Uterus (tissue), 4 donors: Measurements from ENCODE around the gene CCDC182. TPM values are rescaled to one million over a fixed set of nuclear protein-coding genes. Genes with fewer than 3 reads are reported as not detected.

Experiments used
- DNase-seq, 2 donors: peaks; one replicate each; pipeline ENCODE4 v3.0.0-alpha.2; 2019 to 2020
- H3K27ac ChIP-seq, 2 donors: fragments of 200-600 bp; sonication (generic); 1 replicate in 1 of 2; 2 replicates in 1 of 2; pipeline ENCODE4 v1.5.1; 2016 to 2018
- H3K27me3 ChIP-seq, 2 donors: fragments of 200-600 bp; sonication (generic); one replicate each; pipeline ENCODE4 v1.5.1; 2018 to 2019; ENCODE audit warnings: control low read depth in 1 of 2
- H3K36me3 ChIP-seq, 2 donors: fragments of 200-600 bp; sonication (generic); one replicate each; pipeline ENCODE4 v1.5.1; 2019; ENCODE audit warnings: control low read depth in 1 of 2
- H3K4me1 ChIP-seq, 2 donors: fragments of 200-600 bp; sonication (generic); one replicate each; pipeline ENCODE4 v1.5.1; 2018 to 2019; ENCODE audit warnings: control low read depth in 1 of 2
- H3K4me3 ChIP-seq, 2 donors: fragments of 200-600 bp; sonication (generic); 1 replicate in 1 of 2; 2 replicates in 1 of 2; pipeline ENCODE4 v1.5.1; 2018 to 2019; ENCODE audit warnings: mild to moderate bottlenecking in 1 of 2
- H3K9me3 ChIP-seq, 2 donors: fragments of 200-600 bp; sonication (generic); one replicate each; pipeline ENCODE4 v1.5.1; 2019; ENCODE audit warnings: control low read depth in 1 of 2
- POLR2A ChIP-seq, 2 donors: fragments of 450-650 bp; IDR thresholded peaks; one replicate each; pipeline ENCODE4 v1.6.1; 2016; ENCODE audit warnings: antibody characterized with exemption in 2 of 2, mild to moderate bottlenecking in 1 of 2, moderate library complexity in 1 of 2
- intact Hi-C: fragments of 100-400 bp; cut with DNase I; formaldehyde crosslinking; loops from one replicate; pipeline ENCODE4 v1.15.1; 2023; ENCODE audit warnings: low total_unique reads
- total RNA-seq, 4 donors: library from RNA; depleted of rRNA in 3 of 4; stranded (reverse); fragments of >200 nt in 3 of 4; gene quantifications; one replicate each; pipeline versions ENCODE4 v1.1.0 to v1.2.4, GENCODE V29; 2014 to 2023
- TF ChIP-seq, protein P1 (sequence below), 4 experiments: fragments of 200-600 bp in 2 of 4; fragments of 450-650 bp in 2 of 4; sonication (generic) in 2 of 4; IDR thresholded peaks; one replicate each; pipeline ENCODE4 v1.5.1; 2016 to 2019; ENCODE audit warnings: antibody characterized with exemption in 4 of 4, mild to moderate bottlenecking in 2 of 4, moderate library complexity in 1 of 4
- donor health status: DM: yes; HTN: yes; CAD: no.

Gene CCDC182
- total RNA-seq, 4 donors from 2014 or later: not detected

DNA sequence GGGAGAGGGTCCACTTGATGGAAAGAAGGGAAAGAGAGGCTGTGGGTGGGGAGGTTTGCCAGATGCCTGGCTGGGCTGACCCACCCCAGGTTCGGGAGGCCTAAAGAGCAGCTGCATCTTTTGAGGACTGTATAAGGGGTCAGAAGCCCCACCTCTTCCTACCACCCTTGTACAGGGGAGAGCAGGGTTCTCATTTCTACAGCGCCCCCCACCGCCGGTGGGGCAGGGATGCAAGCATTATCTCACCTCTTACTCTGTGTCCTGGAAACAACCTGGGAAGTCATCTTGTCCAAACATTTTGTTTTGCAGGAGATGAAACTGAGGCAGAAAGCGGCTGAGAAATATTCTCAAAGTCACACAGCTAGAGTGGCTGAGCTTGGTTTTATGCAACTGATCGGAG lies 22.5 kb upstream of the CCDC182 start:
- Histone ChIP-seq H3K9me3 (no peaks in the 10 kb centered on the region), H3K4me3 (no peak overlapping the region), H3K27me3 (no peaks in the 10 kb centered on the region), H3K27ac (no peak overlapping the region), H3K36me3 (no peaks in the 10 kb centered on the region), H3K4me1 (no peaks in the 10 kb centered on the region)
- TF ChIP-seq, protein P1, sequence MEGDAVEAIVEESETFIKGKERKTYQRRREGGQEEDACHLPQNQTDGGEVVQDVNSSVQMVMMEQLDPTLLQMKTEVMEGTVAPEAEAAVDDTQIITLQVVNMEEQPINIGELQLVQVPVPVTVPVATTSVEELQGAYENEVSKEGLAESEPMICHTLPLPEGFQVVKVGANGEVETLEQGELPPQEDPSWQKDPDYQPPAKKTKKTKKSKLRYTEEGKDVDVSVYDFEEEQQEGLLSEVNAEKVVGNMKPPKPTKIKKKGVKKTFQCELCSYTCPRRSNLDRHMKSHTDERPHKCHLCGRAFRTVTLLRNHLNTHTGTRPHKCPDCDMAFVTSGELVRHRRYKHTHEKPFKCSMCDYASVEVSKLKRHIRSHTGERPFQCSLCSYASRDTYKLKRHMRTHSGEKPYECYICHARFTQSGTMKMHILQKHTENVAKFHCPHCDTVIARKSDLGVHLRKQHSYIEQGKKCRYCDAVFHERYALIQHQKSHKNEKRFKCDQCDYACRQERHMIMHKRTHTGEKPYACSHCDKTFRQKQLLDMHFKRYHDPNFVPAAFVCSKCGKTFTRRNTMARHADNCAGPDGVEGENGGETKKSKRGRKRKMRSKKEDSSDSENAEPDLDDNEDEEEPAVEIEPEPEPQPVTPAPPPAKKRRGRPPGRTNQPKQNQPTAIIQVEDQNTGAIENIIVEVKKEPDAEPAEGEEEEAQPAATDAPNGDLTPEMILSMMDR (IDR thresholded peaks at IDR 0.05): no peak
- no peak for TF ChIP-seq POLR2A (IDR thresholded peaks at IDR 0.05)
- intact Hi-C loops: no loop called here
- no peak for DNase-seq

DNA sequence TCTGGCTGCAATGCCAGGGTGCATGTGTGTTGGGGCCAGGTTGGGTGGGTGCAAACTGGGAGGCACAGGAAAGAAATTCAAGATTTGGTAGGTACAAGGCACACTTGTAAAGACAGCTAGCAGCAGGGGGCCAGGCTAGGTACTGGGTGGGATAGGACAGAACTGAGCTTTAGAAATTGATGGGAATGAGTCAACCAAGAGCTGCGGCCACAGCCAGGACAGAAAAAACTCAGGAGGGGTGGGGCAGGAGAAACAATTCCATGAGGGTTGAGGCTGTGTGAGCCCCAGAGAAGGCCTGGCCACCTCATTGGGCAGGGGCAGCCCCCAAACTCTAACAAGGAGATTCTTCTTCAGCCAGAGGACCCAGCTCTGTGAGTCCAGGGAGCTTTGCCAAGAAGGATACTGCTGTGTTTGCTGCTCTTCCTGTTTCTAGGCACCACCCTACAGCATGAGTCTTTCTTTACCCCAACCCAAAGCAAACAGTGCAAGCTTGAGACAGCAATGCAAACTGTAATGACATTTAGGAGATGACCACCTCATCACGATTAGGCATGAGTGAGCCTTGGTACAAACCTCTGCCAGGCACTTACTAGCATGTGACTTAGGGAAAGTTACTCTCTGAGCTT lies 21.3 kb upstream of the CCDC182 start:
- H3K27me3 ChIP-seq: no peaks in the 10 kb centered on the region
- no peaks in the 10 kb centered on the region for H3K9me3 ChIP-seq
- H3K4me1 ChIP-seq: no peaks in the 10 kb centered on the region
- no peak overlapping the region for H3K27ac ChIP-seq
- intact Hi-C loops: no loop called here
- DNase-seq: no peak
- H3K36me3 ChIP-seq: no peaks in the 10 kb centered on the region
- no peak overlapping the region for H3K4me3 ChIP-seq
- TF ChIP-seq, protein P1 (IDR thresholded peaks at IDR 0.05): no peak
- no peak for TF ChIP-seq POLR2A (IDR thresholded peaks at IDR 0.05)

DNA sequence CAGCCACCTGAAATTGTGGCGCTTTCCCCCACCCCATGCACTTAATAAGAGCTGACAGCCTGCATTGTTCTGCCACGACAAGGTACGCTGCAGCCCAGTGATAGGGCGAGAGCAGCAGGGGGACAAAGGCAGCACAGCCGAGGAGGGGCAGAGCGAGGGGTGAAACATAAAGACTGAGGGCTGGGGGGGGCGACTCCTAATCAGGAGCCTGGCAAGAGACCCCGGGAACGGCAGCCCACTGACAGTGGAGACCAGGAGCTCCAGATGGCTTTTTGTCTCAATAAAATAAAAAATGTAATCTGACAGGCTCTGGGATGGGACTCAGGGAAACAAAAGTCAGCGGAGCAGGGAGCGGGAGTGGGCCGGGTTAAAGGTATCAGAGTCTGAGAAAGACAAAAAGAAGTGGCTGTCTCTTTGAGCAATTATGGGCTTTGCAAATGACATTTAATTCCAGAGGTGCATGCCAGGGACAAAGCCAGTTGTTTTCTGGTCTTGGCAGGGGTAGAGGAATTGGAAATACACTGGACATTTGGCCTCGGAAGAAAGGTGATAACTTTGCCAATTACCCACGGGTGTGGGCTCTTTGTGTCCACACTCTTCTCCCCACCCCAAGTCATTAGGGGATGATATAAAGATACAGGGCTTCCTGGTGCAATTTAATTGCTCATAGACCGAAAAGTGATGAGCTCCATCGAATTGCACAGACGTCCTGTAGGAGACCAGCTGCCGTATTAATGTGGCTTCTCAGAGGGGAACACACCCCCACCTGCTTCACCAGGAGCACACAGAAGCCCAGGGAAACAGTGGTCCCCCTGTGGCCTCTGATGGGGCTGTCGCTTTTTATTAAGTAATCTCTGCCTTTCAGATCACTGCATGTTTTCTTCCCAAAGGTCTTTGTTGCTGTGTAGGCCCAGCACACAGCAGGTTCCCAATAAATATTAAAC lies 17.6 kb upstream of the CCDC182 start:
- no peaks in the 10 kb centered on the region for H3K36me3 ChIP-seq
- no peaks in the 10 kb centered on the region for H3K9me3 ChIP-seq
- H3K27me3 ChIP-seq: no peaks in the 10 kb centered on the region
- intact Hi-C loops: no loop called here
- no peaks in the 10 kb centered on the region for H3K4me1 ChIP-seq
- H3K4me3 ChIP-seq: no peak overlapping the region
- H3K27ac ChIP-seq: no peak overlapping the region
- DNase-seq: no peak
- no peak for TF ChIP-seq POLR2A (IDR thresholded peaks at IDR 0.05)
- TF ChIP-seq, protein P1 (IDR thresholded peaks at IDR 0.05): no peak

DNA sequence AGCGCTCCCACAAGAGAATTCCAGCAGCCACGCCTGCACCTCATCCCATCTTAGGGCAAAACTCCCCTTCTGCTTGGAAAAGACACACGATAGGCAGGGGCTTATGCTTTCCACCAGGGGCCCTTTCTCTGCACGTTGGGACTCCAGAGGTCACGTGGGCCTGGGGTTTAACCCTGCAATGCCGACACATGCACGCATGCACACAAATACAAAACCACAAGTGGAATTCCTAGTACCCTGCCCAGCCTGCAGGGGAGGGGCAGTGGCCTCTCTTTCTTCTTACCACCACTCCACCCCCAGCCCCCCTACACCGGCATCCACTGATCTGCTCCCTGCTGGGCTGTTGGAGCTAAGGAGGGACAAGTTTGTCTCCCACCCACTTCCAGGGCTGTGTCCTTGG lies 16.8 kb upstream of the CCDC182 start:
- Histone ChIP-seq H3K4me1 (no peaks in the 10 kb centered on the region), H3K9me3 (no peaks in the 10 kb centered on the region), H3K27ac (no peak overlapping the region), H3K27me3 (no peaks in the 10 kb centered on the region), H3K36me3 (no peaks in the 10 kb centered on the region), H3K4me3 (no peak overlapping the region)
- no peak for TF ChIP-seq POLR2A (IDR thresholded peaks at IDR 0.05)
- TF ChIP-seq, protein P1 (IDR thresholded peaks at IDR 0.05): no peak
- intact Hi-C loops: no loop called here
- DNase-seq: no peak

DNA sequence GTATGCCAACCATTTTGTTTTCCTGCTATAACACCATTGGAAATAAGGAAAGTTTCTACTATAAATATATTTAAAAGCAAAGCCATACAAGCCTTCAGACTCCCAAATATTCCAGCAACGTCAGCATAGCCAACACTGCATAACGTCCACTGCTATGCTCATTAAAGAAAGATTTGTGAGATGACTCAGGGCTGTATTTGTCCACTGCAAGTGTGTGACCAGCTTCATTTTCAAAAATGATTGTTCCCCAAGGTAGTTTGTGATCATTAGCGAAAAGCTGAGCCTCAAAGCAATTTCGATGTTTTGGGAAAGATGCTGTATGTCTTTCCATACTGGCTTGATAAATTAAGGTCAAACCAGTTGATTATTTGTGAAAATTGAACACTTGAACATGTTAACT lies 14.9 kb upstream of the CCDC182 start:
- Histone ChIP-seq H3K27me3 (no peaks in the 10 kb centered on the region), H3K4me1 (no peaks in the 10 kb centered on the region), H3K4me3 (no peak overlapping the region), H3K36me3 (no peaks in the 10 kb centered on the region), H3K27ac (no peak overlapping the region), H3K9me3 (no peaks in the 10 kb centered on the region)
- DNase-seq: no peak
- TF ChIP-seq, protein P1 (IDR thresholded peaks at IDR 0.05): no peak
- TF ChIP-seq POLR2A (IDR thresholded peaks at IDR 0.05): no peak
- intact Hi-C loops: no loop called here
